HCT116 (cell line): ENCODE data around the gene PICALM. TPM values are rescaled to one million over a fixed set of nuclear protein-coding genes. Genes with fewer than 3 reads are reported as not detected.

Source experiments
- ATAC-seq: fragments of 200-7000 bp; cut with Tn5 transposase; 2 replicates; pipeline ENCODE4 v1.9.1; 2020; ENCODE audit warnings: mild to moderate bottlenecking, moderate library complexity
- BruUV-seq: library from RNA; stranded (reverse); fragments of 400-500 nt; replicated peaks from 2 replicates; lab custom pipeline; 2021; lab: Mats Ljungman, UMichigan
- CTCF ChIA-PET: fragments of 300-600 bp; sonication (Branson Sonifier 250); formaldehyde crosslinking; loops from one replicate; lab custom pipeline; 2021; ENCODE audit warnings: antibody characterized with exemption; lab: Charles Lee
- POLR2A ChIA-PET: fragments of 300-600, 350-600 bp; sonication (Branson Sonifier 250); formaldehyde crosslinking; loops from one replicate; lab custom pipeline; 2021; ENCODE audit warnings: antibody characterized with exemption; lab: Charles Lee
- RAD21 ChIA-PET, 2 experiments: fragments of 300-600 bp; sonication (Branson Sonifier 250); formaldehyde crosslinking; loops; one replicate each; lab custom pipeline; 2023; ENCODE audit warnings: low total read pairs in 2 of 2; ENCODE audit not compliant: uncharacterized antibody in 2 of 2, unreplicated experiment in 2 of 2, low non-redundant PET in 1 of 2; lab: Charles Lee
- DNase-seq: peaks from one replicate; pipeline ENCODE4 v3.0.0-alpha.2; 2010; ENCODE audit warnings: low read depth, low spot score
- H2AFZ ChIP-seq: fragments of 200-600 bp; shearing (Covaris generic), sonication (generic); 2 replicates; pipeline ENCODE4 v1.6.1; 2017; ENCODE audit warnings: low read depth, mixed run types, mixed read lengths, antibody characterized with exemption, low read length; ENCODE audit not compliant: poor library complexity, severe bottlenecking
- H3K27ac ChIP-seq: 2 replicates; pipeline ENCODE4 v1.5.1; 2012; ENCODE audit warnings: low read depth, low read length
- H3K27me3 ChIP-seq: fragments of 200-600 bp; sonication (generic); 2 replicates; pipeline ENCODE4 v1.6.1; 2016; ENCODE audit warnings: mixed run types, low read length, mixed read lengths; ENCODE audit not compliant: insufficient read depth
- H3K36me3 ChIP-seq, 2 experiments: fragments of 200-500 bp in 1 of 2; fragments of 200-600 bp in 1 of 2; sonication (Bioruptor generic) in 1 of 2; sonication (generic) in 1 of 2; 2 replicates each; pipeline versions ENCODE4 v1.5.1 to v1.6.1; 2014 to 2016; ENCODE audit warnings: low read length in 2 of 2, inconsistent platforms in 1 of 2, mixed read lengths in 1 of 2, mixed run types in 1 of 2; ENCODE audit not compliant: insufficient read depth in 2 of 2, control insufficient read depth in 1 of 2
- H3K4me1 ChIP-seq, 2 experiments: fragments of 200-600 bp in 1 of 2; sonication (generic) in 1 of 2; 2 replicates each; pipeline versions ENCODE4 v1.5.1 to v1.6.1; 2012 to 2017; ENCODE audit warnings: low read length in 2 of 2, inconsistent platforms in 1 of 2, mild to moderate bottlenecking in 1 of 2, mixed read lengths in 1 of 2, mixed run types in 1 of 2, moderate library complexity in 1 of 2; ENCODE audit not compliant: insufficient read depth in 2 of 2, control insufficient read depth in 1 of 2
- H3K4me2 ChIP-seq: fragments of 200-600 bp; sonication (generic); 2 replicates; pipeline ENCODE4 v1.6.1; 2017; ENCODE audit warnings: mixed run types, low read length, mixed read lengths
- H3K4me3 ChIP-seq, 2 experiments: fragments of 200-600 bp in 1 of 2; sonication (generic) in 1 of 2; replicated peaks in 1 of 2; 2 replicates each; pipeline ENCODE4 v1.5.1; 2011 to 2016; ENCODE audit warnings: low read length in 2 of 2, control low read depth in 1 of 2, low read depth in 1 of 2, mild to moderate bottlenecking in 1 of 2, mixed read lengths in 1 of 2, mixed run types in 1 of 2
- H3K79me2 ChIP-seq: fragments of 200-600 bp; sonication (generic); 2 replicates; pipeline ENCODE4 v1.6.1; 2017; ENCODE audit warnings: mild to moderate bottlenecking, mixed run types, low read length, moderate library complexity, mixed read lengths; ENCODE audit not compliant: insufficient read depth
- H3K9ac ChIP-seq: fragments of 200-600 bp; sonication (generic); 2 replicates; pipeline ENCODE4 v1.6.1; 2016; ENCODE audit warnings: low read length, mixed read lengths
- H3K9me2 ChIP-seq: fragments of 200-600 bp; sonication (generic), shearing (Covaris generic); 2 replicates; pipeline ENCODE4 v1.6.1; 2017; ENCODE audit warnings: mixed run types, mild to moderate bottlenecking, moderate library complexity; ENCODE audit not compliant: insufficient read depth
- H3K9me3 ChIP-seq, 2 experiments: fragments of 200-500 bp in 1 of 2; fragments of 200-600 bp in 1 of 2; sonication (Bioruptor generic) in 1 of 2; sonication (generic) in 1 of 2; 2 replicates each; pipeline ENCODE4 v1.6.1; 2014 to 2017; ENCODE audit warnings: low read length in 2 of 2, mixed read lengths in 2 of 2, inconsistent platforms in 1 of 2, low read depth in 1 of 2, mild to moderate bottlenecking in 1 of 2, mixed run types in 1 of 2, moderate library complexity in 1 of 2; ENCODE audit not compliant: control insufficient read depth in 1 of 2, insufficient read depth in 1 of 2
- H4K20me1 ChIP-seq: fragments of 200-600 bp; sonication (generic), shearing (Covaris generic); 2 replicates; pipeline ENCODE4 v1.6.1; 2017; ENCODE audit warnings: mixed run types, mild to moderate bottlenecking, moderate library complexity; ENCODE audit not compliant: insufficient read depth
- CBX3 ChIP-seq: IDR thresholded peaks from 2 replicates; pipeline ENCODE4 v1.6.1; 2012; ENCODE audit warnings: low read depth
- CEBPB ChIP-seq: IDR thresholded peaks from 2 replicates; pipeline ENCODE4 v1.6.1; 2012; ENCODE audit warnings: low read depth
- EGR1 ChIP-seq: IDR thresholded peaks from 2 replicates; pipeline ENCODE4 v1.6.1; 2012; ENCODE audit warnings: low read depth
- ELF1 ChIP-seq: IDR thresholded peaks from 2 replicates; pipeline ENCODE4 v1.6.1; 2012; ENCODE audit warnings: low read depth, borderline replicate concordance
- FOSL1 ChIP-seq: IDR thresholded peaks from 2 replicates; pipeline ENCODE4 v1.6.1; 2012; ENCODE audit warnings: low read depth
- JUND ChIP-seq: IDR thresholded peaks from 2 replicates; pipeline ENCODE4 v1.6.1; 2012
- POLR2A ChIP-seq: IDR thresholded peaks from 2 replicates; pipeline ENCODE4 v1.7.0; 2011; ENCODE audit warnings: borderline replicate concordance; ENCODE audit not compliant: insufficient read depth, insufficient read length; ENCODE audit errors: extremely low read depth
- POLR2AphosphoS5 ChIP-seq: IDR thresholded peaks from 2 replicates; pipeline ENCODE4 v1.6.1; 2011; ENCODE audit warnings: mild to moderate bottlenecking, low read depth, low read length, moderate library complexity
- RAD21 ChIP-seq: IDR thresholded peaks from 2 replicates; pipeline ENCODE4 v1.6.1; 2012; ENCODE audit warnings: low read depth, mild to moderate bottlenecking
- SIN3A ChIP-seq: IDR thresholded peaks from 2 replicates; pipeline ENCODE4 v1.6.1; 2012; ENCODE audit warnings: low read depth
- SP1 ChIP-seq: IDR thresholded peaks from 2 replicates; pipeline ENCODE4 v1.6.1; 2012; ENCODE audit warnings: low read depth
- SRF ChIP-seq: IDR thresholded peaks from 2 replicates; pipeline ENCODE4 v1.6.1; 2012; ENCODE audit warnings: low read depth
- TCF7L2 ChIP-seq: IDR thresholded peaks from 2 replicates; pipeline ENCODE4 v1.7.0; 2011; ENCODE audit warnings: borderline replicate concordance, inconsistent platforms; ENCODE audit not compliant: insufficient read depth, insufficient read length; ENCODE audit errors: extremely low read depth
- YY1 ChIP-seq: IDR thresholded peaks from 2 replicates; pipeline ENCODE4 v1.6.1; 2011; ENCODE audit warnings: low read length, low read depth, moderate library complexity, mild to moderate bottlenecking; ENCODE audit not compliant: insufficient replicate concordance; ENCODE audit errors: extremely low read depth
- ZFX ChIP-seq: fragments of 450-650 bp; IDR thresholded peaks from 2 replicates; pipeline ENCODE4 v1.6.1; 2017
- ZNF274 ChIP-seq: fragments of 200-500 bp; sonication (Bioruptor generic); IDR thresholded peaks from 2 replicates; pipeline ENCODE4 v1.6.1; 2014; ENCODE audit warnings: mild to moderate bottlenecking, low read depth, low read length, inconsistent platforms
- intact Hi-C: fragments of 100-400 bp; cut with micrococcal nuclease; formaldehyde crosslinking; loops from 2 replicates; pipeline ENCODE4 v1.10.0; 2022
- total RNA-seq: library from RNA; stranded (reverse); gene quantifications from one replicate; pipeline ENCODE4 v1.2.1, GENCODE V29; 2021; ENCODE audit not compliant: unreplicated experiment
- TF ChIP-seq, protein P1 (sequence below): IDR thresholded peaks from 2 replicates; pipeline ENCODE4 v1.6.1; 2011; ENCODE audit warnings: mild to moderate bottlenecking, low read length, moderate library complexity; ENCODE audit not compliant: insufficient replicate concordance; ENCODE audit errors: extremely low read depth
- TF ChIP-seq, protein P2 (sequence below): IDR thresholded peaks from 2 replicates; pipeline ENCODE4 v1.6.1; 2012; ENCODE audit warnings: low read depth

PICALM gene
- total RNA-seq, 1 experiment from 2014 or later: 90.6 TPM

DNA sequence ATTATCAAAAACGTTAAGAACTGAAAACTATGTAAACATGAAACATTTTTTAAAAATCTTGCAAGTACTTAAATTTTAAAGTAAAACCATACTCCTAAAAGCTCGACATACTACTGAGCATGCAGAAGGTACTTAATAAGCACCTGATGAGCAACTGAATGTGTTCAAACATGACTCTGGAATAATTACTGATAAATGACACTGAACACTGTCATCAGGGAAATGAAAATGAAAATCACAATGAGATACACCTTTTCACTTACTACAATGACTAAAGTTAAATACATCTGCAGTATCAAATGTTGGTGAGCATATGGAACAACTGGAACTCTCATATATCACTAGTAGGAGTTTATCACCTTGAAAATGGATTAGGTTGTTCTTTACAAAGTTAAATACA lies 65.2 kb downstream of the PICALM start:
- Histone ChIP-seq H2AFZ (no peak overlapping the region), H3K27ac (no peak overlapping the region), H3K36me3 (peaks cover 12 to 32% of the 10 kb centered on the region in 2 experiments), H3K4me1 (no peaks in the 10 kb centered on the region), H3K9me3 (no peaks in the 10 kb centered on the region), H3K4me2 (no peak overlapping the region), H3K79me2 (no peaks in the 10 kb centered on the region), H4K20me1 (0 out of 2 replicates have a peak, but pooled peaks cover 3% of the 10 kb centered on the region), H3K9ac (no peak overlapping the region), H3K9me2 (no peaks in the 10 kb centered on the region), H3K4me3 (no peak overlapping the region), H3K27me3 (no peaks in the 10 kb centered on the region)
- DNase-seq: no peak
- ChIA-PET RAD21 (no interaction called here), POLR2A (no interaction called here), CTCF (interaction anchor here (0.7 kb wide), 1 partner anchor 39 kb away, joined by 3 read pairs; no protein-coding TSS in a partner anchor)
- intact Hi-C loops: no loop called here
- TF ChIP-seq POLR2A: no peak
- no peak for TF ChIP-seq RAD21
- no peak for TF ChIP-seq JUND
- no peak for TF ChIP-seq ZNF274
- TF ChIP-seq ELF1: no peak
- no peak for TF ChIP-seq CBX3
- TF ChIP-seq EGR1: no peak
- no peak for TF ChIP-seq YY1
- no peak for TF ChIP-seq SP1
- TF ChIP-seq, protein P1, sequence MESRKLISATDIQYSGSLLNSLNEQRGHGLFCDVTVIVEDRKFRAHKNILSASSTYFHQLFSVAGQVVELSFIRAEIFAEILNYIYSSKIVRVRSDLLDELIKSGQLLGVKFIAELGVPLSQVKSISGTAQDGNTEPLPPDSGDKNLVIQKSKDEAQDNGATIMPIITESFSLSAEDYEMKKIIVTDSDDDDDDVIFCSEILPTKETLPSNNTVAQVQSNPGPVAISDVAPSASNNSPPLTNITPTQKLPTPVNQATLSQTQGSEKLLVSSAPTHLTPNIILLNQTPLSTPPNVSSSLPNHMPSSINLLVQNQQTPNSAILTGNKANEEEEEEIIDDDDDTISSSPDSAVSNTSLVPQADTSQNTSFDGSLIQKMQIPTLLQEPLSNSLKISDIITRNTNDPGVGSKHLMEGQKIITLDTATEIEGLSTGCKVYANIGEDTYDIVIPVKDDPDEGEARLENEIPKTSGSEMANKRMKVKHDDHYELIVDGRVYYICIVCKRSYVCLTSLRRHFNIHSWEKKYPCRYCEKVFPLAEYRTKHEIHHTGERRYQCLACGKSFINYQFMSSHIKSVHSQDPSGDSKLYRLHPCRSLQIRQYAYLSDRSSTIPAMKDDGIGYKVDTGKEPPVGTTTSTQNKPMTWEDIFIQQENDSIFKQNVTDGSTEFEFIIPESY: no peak
- TF ChIP-seq, protein P2, sequence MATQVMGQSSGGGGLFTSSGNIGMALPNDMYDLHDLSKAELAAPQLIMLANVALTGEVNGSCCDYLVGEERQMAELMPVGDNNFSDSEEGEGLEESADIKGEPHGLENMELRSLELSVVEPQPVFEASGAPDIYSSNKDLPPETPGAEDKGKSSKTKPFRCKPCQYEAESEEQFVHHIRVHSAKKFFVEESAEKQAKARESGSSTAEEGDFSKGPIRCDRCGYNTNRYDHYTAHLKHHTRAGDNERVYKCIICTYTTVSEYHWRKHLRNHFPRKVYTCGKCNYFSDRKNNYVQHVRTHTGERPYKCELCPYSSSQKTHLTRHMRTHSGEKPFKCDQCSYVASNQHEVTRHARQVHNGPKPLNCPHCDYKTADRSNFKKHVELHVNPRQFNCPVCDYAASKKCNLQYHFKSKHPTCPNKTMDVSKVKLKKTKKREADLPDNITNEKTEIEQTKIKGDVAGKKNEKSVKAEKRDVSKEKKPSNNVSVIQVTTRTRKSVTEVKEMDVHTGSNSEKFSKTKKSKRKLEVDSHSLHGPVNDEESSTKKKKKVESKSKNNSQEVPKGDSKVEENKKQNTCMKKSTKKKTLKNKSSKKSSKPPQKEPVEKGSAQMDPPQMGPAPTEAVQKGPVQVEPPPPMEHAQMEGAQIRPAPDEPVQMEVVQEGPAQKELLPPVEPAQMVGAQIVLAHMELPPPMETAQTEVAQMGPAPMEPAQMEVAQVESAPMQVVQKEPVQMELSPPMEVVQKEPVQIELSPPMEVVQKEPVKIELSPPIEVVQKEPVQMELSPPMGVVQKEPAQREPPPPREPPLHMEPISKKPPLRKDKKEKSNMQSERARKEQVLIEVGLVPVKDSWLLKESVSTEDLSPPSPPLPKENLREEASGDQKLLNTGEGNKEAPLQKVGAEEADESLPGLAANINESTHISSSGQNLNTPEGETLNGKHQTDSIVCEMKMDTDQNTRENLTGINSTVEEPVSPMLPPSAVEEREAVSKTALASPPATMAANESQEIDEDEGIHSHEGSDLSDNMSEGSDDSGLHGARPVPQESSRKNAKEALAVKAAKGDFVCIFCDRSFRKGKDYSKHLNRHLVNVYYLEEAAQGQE: no peak
- no peak for TF ChIP-seq SRF
- no peak for TF ChIP-seq CEBPB
- TF ChIP-seq FOSL1: no peak
- TF ChIP-seq SIN3A: no peak
- no peak for TF ChIP-seq POLR2AphosphoS5
- TF ChIP-seq TCF7L2: no peak
- TF ChIP-seq ZFX: no peak
- BruUV-seq: no TSS peak
- ATAC-seq: no peak
